ENCODE results near the gene TFDP1.

DNA sequence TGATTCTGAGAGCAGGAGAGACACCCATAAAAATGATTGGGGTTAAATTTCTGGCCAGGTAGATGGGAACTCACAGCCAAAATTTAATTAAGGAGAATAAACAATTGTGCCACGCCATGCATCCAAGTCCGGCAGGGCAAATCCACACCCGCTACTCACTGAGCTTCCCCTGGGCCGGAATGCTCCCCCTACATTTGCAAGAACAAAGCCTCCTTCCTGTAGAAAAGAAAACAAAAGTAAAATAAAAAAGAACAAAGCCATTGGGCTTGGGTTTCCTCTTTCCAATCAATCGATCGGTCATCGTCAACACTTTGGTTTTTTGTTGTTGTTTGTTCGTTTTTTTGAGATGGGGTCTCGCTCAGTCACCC lies 30.2 kb upstream of the TFDP1 start:
- TF ChIP-seq CTCF (IDR thresholded peaks at IDR 0.05) (no peak), POLR2AphosphoS5 (IDR thresholded peaks at IDR 0.05) (no peak), POLR2A (IDR thresholded peaks at IDR 0.05) (no peak), EP300 (IDR thresholded peaks at IDR 0.05) (no peak)
